WTC11 (cell line): ENCODE results near the gene TBC1D12. TPM values are rescaled to one million over a fixed set of nuclear protein-coding genes. Genes with fewer than 3 reads are reported as not detected.
A peak's percentile ranks its signal among the peaks of the same experiment; 100 is the strongest.

Source experiments
- ATAC-seq: fragments of 200-7000 bp; cut with Tn5 transposase; 2 replicates; pipeline ENCODE4 v1.10.0; 2021; ENCODE audit warnings: mild to moderate bottlenecking, moderate library complexity
- CTCF ChIA-PET: fragments of 300-600 bp; sonication (Branson Sonifier 250); formaldehyde crosslinking; loops from one replicate; lab custom pipeline; 2021; ENCODE audit warnings: antibody characterized with exemption; lab: Charles Lee
- POLR2A ChIA-PET: fragments of 350-600 bp; sonication (Branson Sonifier 250); formaldehyde crosslinking; loops from one replicate; lab custom pipeline; 2021; ENCODE audit warnings: antibody characterized with exemption; lab: Charles Lee
- DNase-seq: peaks from one replicate; pipeline ENCODE4 v3.0.0; 2021; ENCODE audit warnings: low spot score
- H3K27ac Mint-ChIP-seq: 2 replicates; pipeline ENCODE4 v1.8.0; 2021; ENCODE audit warnings: mixed read lengths
- H3K27me3 Mint-ChIP-seq: 2 replicates; pipeline ENCODE4 v1.8.0; 2021; ENCODE audit warnings: low read depth, mild to moderate bottlenecking, moderate library complexity, mixed read lengths
- H3K36me3 Mint-ChIP-seq: 2 replicates; pipeline ENCODE4 v1.8.0; 2021; ENCODE audit warnings: mixed read lengths
- H3K4me1 Mint-ChIP-seq: 2 replicates; pipeline ENCODE4 v1.8.0; 2022; ENCODE audit warnings: mixed read lengths
- H3K4me3 Mint-ChIP-seq: 2 replicates; pipeline ENCODE4 v1.8.0; 2021; ENCODE audit warnings: mild to moderate bottlenecking, moderate library complexity, mixed read lengths
- H3K9me3 Mint-ChIP-seq: 2 replicates; pipeline ENCODE4 v1.8.0; 2021; ENCODE audit warnings: mixed read lengths
- AFF4 ChIP-seq: sonication (generic); formaldehyde crosslinking; IDR thresholded peaks from 2 replicates; pipeline ENCODE4 v1.8.1; 2023; ENCODE audit warnings: mild to moderate bottlenecking, missing genetic modification reagents, borderline replicate concordance
- ATF1 ChIP-seq: sonication (generic); formaldehyde crosslinking; IDR thresholded peaks from 2 replicates; pipeline ENCODE4 v1.8.1; 2023; ENCODE audit warnings: mild to moderate bottlenecking, moderate library complexity, missing genetic modification reagents
- ATF3 ChIP-seq: sonication (generic); formaldehyde crosslinking; conservative IDR thresholded peaks from 2 replicates; pipeline ENCODE4 v1.8.1; 2022; ENCODE audit warnings: mild to moderate bottlenecking, missing genetic modification reagents
- CBFB ChIP-seq: sonication (generic); formaldehyde crosslinking; IDR thresholded peaks from 2 replicates; pipeline ENCODE4 v1.8.1; 2022; ENCODE audit warnings: mild to moderate bottlenecking, low read depth, missing genetic modification reagents
- E2F1 ChIP-seq: sonication (generic); formaldehyde crosslinking; IDR thresholded peaks from 2 replicates; pipeline ENCODE4 v1.8.0; 2022; ENCODE audit warnings: mild to moderate bottlenecking, missing genetic modification reagents
- ETV6 ChIP-seq: sonication (generic); formaldehyde crosslinking; IDR thresholded peaks from 2 replicates; pipeline ENCODE4 v1.8.1; 2022; ENCODE audit warnings: mild to moderate bottlenecking, missing genetic modification reagents
- FOXJ3 ChIP-seq: sonication (generic); formaldehyde crosslinking; IDR thresholded peaks from 2 replicates; pipeline ENCODE4 v1.9.0; 2021; ENCODE audit warnings: missing genetic modification reagents, mild to moderate bottlenecking, borderline replicate concordance
- FOXP4 ChIP-seq: sonication (generic); formaldehyde crosslinking; IDR thresholded peaks from 2 replicates; pipeline ENCODE4 v1.8.0; 2022; ENCODE audit warnings: mild to moderate bottlenecking, missing genetic modification reagents
- GABPB1 ChIP-seq: sonication (generic); formaldehyde crosslinking; IDR thresholded peaks from 2 replicates; pipeline ENCODE4 v1.8.1; 2023; ENCODE audit warnings: mild to moderate bottlenecking, missing genetic modification reagents
- HMGXB4 ChIP-seq: sonication (generic); formaldehyde crosslinking; IDR thresholded peaks from 2 replicates; pipeline ENCODE4 v1.8.1; 2023; ENCODE audit warnings: mild to moderate bottlenecking, moderate library complexity, missing genetic modification reagents
- IRF1 ChIP-seq: sonication (generic); formaldehyde crosslinking; IDR thresholded peaks from 2 replicates; pipeline ENCODE4 v1.8.0; 2023; ENCODE audit warnings: missing genetic modification reagents
- SP1 ChIP-seq: sonication (generic); formaldehyde crosslinking; conservative IDR thresholded peaks from 2 replicates; pipeline ENCODE4 v1.8.1; 2022; ENCODE audit warnings: missing genetic modification reagents
- ZNF232 ChIP-seq: sonication (generic); formaldehyde crosslinking; IDR thresholded peaks from 2 replicates; pipeline ENCODE4 v1.8.0; 2022; ENCODE audit warnings: mild to moderate bottlenecking, missing genetic modification reagents
- ZNF512 ChIP-seq: sonication (generic); formaldehyde crosslinking; IDR thresholded peaks from 2 replicates; pipeline ENCODE4 v1.8.1; 2022; ENCODE audit warnings: missing genetic modification reagents, borderline replicate concordance
- total RNA-seq: library from RNA; stranded (reverse); gene quantifications from 3 replicates; pipeline ENCODE4 v1.2.3, GENCODE V29; 2021

TBC1D12 gene
- total RNA-seq, 1 experiment from 2014 or later, result 2.2 TPM

GRCh38 chr10:94545391-94546048 lies 143.2 kb downstream of the TBC1D12 start, which contains the start of gene HELLS (continued):
- TF ChIP-seq AFF4 (CRISPR knock-in tag) (no peak), ATF3 (CRISPR knock-in tag) (no peak), ZNF512 (CRISPR knock-in tag) (no peak), CBFB (no peak), IRF1 (CRISPR knock-in tag) (no peak), ETV6 (CRISPR knock-in tag) (peak; percentile 27; the same call in 1 of the 2 replicates), HMGXB4 (no peak)

- peak overlapping the region; percentile 98 for H3K4me3 Mint-ChIP-seq
- H3K36me3 Mint-ChIP-seq, result peaks cover 27% of the 10 kb centered on the region
- TF ChIP-seq ATF1 (no peak), FOXP4 (no peak), SP1 (CRISPR knock-in tag) (no peak), ZNF232 (no peak), AFF4 (CRISPR knock-in tag) (no peak), GABPB1 (CRISPR knock-in tag) (0 out of 2 replicates have a peak, but pooled peaks have one; percentile 7), FOXJ3 (CRISPR knock-in tag) (no peak), E2F1 (CRISPR knock-in tag) (0 out of 2 replicates have a peak, but pooled peaks have one; percentile 33)
- TF ChIP-seq, all 79 proteins: peak for 2
- H3K9me3 Mint-ChIP-seq, result no peaks in the 10 kb centered on the region
- no peak for DNase-seq
- H3K27me3 Mint-ChIP-seq, result no peaks in the 10 kb centered on the region
- ChIA-PET CTCF (no interaction called here), POLR2A (interaction anchor here (1.4 to 1.6 kb wide), 2 partner anchors 9 to 15 kb away, joined by 3 to 7 read pairs; no protein-coding TSS in a partner anchor)
- ATAC-seq, result no peak
- H3K4me1 Mint-ChIP-seq, result peaks cover 43% of the 10 kb centered on the region
- H3K27ac Mint-ChIP-seq, result peak overlapping the region; percentile 99
These were observed 143.9 kb downstream of the TBC1D12 start for GRCh38 chr10:94546049-94546900.
